ENCODE results near the gene CCNE1. TPM values are rescaled to one million over a fixed set of nuclear protein-coding genes. Genes with fewer than 3 reads are reported as not detected.

The CCNE1 gene
- total RNA-seq, 1 experiment from 2014 or later = 36.0 TPM

GRCh38 chr19:29851769-29852521 lies 40.2 kb downstream of the CCNE1 start (continued):
- TF ChIP-seq JAZF1 (CRISPR knock-in tag; IDR thresholded peaks at IDR 0.05) (no peak), ZNF121 (CRISPR knock-in tag; IDR thresholded peaks at IDR 0.05) (no peak), TCF7 (CRISPR knock-in tag; IDR thresholded peaks at IDR 0.05; ENCODE audit: low read depth) (no peak), TEAD4 (CRISPR knock-in tag; IDR thresholded peaks at IDR 0.05) (no peak), FOXK1 (CRISPR knock-in tag; IDR thresholded peaks at IDR 0.05) (no peak), NR1H2 (CRISPR knock-in tag; IDR thresholded peaks at IDR 0.05) (no peak)
- TF ChIP-seq, protein P1, sequence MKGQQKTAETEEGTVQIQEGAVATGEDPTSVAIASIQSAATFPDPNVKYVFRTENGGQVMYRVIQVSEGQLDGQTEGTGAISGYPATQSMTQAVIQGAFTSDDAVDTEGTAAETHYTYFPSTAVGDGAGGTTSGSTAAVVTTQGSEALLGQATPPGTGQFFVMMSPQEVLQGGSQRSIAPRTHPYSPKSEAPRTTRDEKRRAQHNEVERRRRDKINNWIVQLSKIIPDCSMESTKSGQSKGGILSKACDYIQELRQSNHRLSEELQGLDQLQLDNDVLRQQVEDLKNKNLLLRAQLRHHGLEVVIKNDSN (CRISPR knock-in tag; IDR thresholded peaks at IDR 0.05) = no peak
- TF ChIP-seq, protein P2, sequence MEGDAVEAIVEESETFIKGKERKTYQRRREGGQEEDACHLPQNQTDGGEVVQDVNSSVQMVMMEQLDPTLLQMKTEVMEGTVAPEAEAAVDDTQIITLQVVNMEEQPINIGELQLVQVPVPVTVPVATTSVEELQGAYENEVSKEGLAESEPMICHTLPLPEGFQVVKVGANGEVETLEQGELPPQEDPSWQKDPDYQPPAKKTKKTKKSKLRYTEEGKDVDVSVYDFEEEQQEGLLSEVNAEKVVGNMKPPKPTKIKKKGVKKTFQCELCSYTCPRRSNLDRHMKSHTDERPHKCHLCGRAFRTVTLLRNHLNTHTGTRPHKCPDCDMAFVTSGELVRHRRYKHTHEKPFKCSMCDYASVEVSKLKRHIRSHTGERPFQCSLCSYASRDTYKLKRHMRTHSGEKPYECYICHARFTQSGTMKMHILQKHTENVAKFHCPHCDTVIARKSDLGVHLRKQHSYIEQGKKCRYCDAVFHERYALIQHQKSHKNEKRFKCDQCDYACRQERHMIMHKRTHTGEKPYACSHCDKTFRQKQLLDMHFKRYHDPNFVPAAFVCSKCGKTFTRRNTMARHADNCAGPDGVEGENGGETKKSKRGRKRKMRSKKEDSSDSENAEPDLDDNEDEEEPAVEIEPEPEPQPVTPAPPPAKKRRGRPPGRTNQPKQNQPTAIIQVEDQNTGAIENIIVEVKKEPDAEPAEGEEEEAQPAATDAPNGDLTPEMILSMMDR (IDR thresholded peaks at IDR 0.05) = no peak
- TF ChIP-seq, protein P3, sequence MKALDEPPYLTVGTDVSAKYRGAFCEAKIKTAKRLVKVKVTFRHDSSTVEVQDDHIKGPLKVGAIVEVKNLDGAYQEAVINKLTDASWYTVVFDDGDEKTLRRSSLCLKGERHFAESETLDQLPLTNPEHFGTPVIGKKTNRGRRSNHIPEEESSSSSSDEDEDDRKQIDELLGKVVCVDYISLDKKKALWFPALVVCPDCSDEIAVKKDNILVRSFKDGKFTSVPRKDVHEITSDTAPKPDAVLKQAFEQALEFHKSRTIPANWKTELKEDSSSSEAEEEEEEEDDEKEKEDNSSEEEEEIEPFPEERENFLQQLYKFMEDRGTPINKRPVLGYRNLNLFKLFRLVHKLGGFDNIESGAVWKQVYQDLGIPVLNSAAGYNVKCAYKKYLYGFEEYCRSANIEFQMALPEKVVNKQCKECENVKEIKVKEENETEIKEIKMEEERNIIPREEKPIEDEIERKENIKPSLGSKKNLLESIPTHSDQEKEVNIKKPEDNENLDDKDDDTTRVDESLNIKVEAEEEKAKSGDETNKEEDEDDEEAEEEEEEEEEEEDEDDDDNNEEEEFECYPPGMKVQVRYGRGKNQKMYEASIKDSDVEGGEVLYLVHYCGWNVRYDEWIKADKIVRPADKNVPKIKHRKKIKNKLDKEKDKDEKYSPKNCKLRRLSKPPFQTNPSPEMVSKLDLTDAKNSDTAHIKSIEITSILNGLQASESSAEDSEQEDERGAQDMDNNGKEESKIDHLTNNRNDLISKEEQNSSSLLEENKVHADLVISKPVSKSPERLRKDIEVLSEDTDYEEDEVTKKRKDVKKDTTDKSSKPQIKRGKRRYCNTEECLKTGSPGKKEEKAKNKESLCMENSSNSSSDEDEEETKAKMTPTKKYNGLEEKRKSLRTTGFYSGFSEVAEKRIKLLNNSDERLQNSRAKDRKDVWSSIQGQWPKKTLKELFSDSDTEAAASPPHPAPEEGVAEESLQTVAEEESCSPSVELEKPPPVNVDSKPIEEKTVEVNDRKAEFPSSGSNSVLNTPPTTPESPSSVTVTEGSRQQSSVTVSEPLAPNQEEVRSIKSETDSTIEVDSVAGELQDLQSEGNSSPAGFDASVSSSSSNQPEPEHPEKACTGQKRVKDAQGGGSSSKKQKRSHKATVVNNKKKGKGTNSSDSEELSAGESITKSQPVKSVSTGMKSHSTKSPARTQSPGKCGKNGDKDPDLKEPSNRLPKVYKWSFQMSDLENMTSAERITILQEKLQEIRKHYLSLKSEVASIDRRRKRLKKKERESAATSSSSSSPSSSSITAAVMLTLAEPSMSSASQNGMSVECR (CRISPR knock-in tag; IDR thresholded peaks at IDR 0.05; ENCODE audit: borderline replicate concordance) = no peak

GRCh38 chr19:29854033-29854432 lies 42.2 kb downstream of the CCNE1 start:
- H3K4me1 Mint-ChIP-seq = peaks cover 11% of the 10 kb centered on the region
- POLR2A ChIA-PET = interaction anchor here (0.7 kb wide), 1 partner anchor 30 kb away, joined by 3 read pairs; no protein-coding TSS in a partner anchor
- ATAC-seq = no peak
- TF ChIP-seq FOXK1 (CRISPR knock-in tag; IDR thresholded peaks at IDR 0.05) (no peak), ZNF423 (CRISPR knock-in tag; IDR thresholded peaks at IDR 0.05) (no peak), NR1H2 (CRISPR knock-in tag; IDR thresholded peaks at IDR 0.05) (no peak), OVOL2 (CRISPR knock-in tag; IDR thresholded peaks at IDR 0.05; ENCODE audit: borderline replicate concordance) (no peak), ZNF219 (CRISPR knock-in tag; IDR thresholded peaks at IDR 0.05; ENCODE audit: borderline replicate concordance) (no peak), SOX15 (CRISPR knock-in tag; IDR thresholded peaks at IDR 0.05) (no peak), KAT7 (CRISPR knock-in tag; IDR thresholded peaks at IDR 0.05; ENCODE audit: borderline replicate concordance) (no peak), ESRRA (CRISPR knock-in tag; IDR thresholded peaks at IDR 0.05; ENCODE audit: borderline replicate concordance) (no peak)
- TF ChIP-seq, protein P4, sequence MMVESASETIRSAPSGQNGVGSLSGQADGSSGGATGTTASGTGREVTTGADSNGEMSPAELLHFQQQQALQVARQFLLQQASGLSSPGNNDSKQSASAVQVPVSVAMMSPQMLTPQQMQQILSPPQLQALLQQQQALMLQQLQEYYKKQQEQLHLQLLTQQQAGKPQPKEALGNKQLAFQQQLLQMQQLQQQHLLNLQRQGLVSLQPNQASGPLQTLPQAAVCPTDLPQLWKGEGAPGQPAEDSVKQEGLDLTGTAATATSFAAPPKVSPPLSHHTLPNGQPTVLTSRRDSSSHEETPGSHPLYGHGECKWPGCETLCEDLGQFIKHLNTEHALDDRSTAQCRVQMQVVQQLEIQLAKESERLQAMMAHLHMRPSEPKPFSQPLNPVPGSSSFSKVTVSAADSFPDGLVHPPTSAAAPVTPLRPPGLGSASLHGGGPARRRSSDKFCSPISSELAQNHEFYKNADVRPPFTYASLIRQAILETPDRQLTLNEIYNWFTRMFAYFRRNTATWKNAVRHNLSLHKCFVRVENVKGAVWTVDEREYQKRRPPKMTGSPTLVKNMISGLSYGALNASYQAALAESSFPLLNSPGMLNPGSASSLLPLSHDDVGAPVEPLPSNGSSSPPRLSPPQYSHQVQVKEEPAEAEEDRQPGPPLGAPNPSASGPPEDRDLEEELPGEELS (CRISPR knock-in tag; IDR thresholded peaks at IDR 0.05) = no peak
- H3K9me3 Mint-ChIP-seq = no peaks in the 10 kb centered on the region
- DNase-seq (ENCODE audit: low spot score) = no peak
- no peaks in the 10 kb centered on the region for H3K36me3 Mint-ChIP-seq
- H3K4me3 Mint-ChIP-seq = no peak overlapping the region
- no peaks in the 10 kb centered on the region; the same call in none of the 2 replicates for H3K27me3 Mint-ChIP-seq (ENCODE audit: low read depth)
- CTCF ChIA-PET = interaction anchor here (5.7 to 6.2 kb wide), 2 partner anchors 11 to 17 kb away, joined by 76 to 141 read pairs; no protein-coding TSS in a partner anchor
- H3K27ac Mint-ChIP-seq = no peak overlapping the region
